Measurements from ENCODE around the gene SOBP. TPM values are rescaled to one million over a fixed set of nuclear protein-coding genes. Genes with fewer than 3 reads are reported as not detected.
"Not testable (repeated sequence)": the region's sequence is repeated elsewhere in the genome, so short reads cannot be mapped to it uniquely, and the experiment has no call there.

The SOBP gene
- total and polyA plus RNA-seq, 2 donors (not counting 1 experiment from before 2014, with no cell fraction given), result 0.82 to 1.5 TPM

- H3K4me1 ChIP-seq (ENCODE audit: control insufficient read depth in 2 of 2, insufficient read depth in 2 of 2, low read length in 2 of 2); DNase-seq; H3K4me1 Mint-ChIP-seq; H3K27me3 ChIP-seq (replicated peaks in 1 of 4; ENCODE audit: control extremely low read depth in 1 of 4, control insufficient read depth in 3 of 4, insufficient read depth in 4 of 4, low read length in 3 of 4); H3K27me3 Mint-ChIP-seq; H3K9me3 Mint-ChIP-seq (ENCODE audit: insufficient read depth); H3K27ac Mint-ChIP-seq; CTCF ChIA-PET; H3K27ac ChIP-seq (ENCODE audit: low read length in 2 of 2); intact Hi-C loops (cut with micrococcal nuclease); ATAC-seq (ENCODE audit: low read depth); H3K79me2 ChIP-seq (ENCODE audit: control insufficient read depth, insufficient read depth, low read length); H4K20me1 ChIP-seq (ENCODE audit: control insufficient read depth, insufficient read depth, low read length, poor library complexity, severe bottlenecking); H3K4me3 ChIP-seq (ENCODE audit: control extremely low read depth in 1 of 5, extremely low read depth in 1 of 5, insufficient read depth in 1 of 5, low read depth in 2 of 5, low read length in 4 of 5); POLR2A ChIA-PET; H2AFZ ChIP-seq (ENCODE audit: insufficient read depth, low read depth, low read length, poor library complexity, severe bottlenecking); H3K9me3 ChIP-seq (ENCODE audit: control extremely low read depth in 1 of 3, control insufficient read depth in 2 of 3, insufficient read depth in 1 of 3, low read length in 2 of 3); H3K4me2 ChIP-seq (replicated peaks; ENCODE audit: low read depth, low read length, poor library complexity, severe bottlenecking); H3K36me3 ChIP-seq (replicated peaks in 1 of 2; ENCODE audit: control extremely low read depth in 1 of 2, control insufficient read depth in 1 of 2, extremely low read depth in 1 of 2, insufficient read depth in 2 of 2, low read length in 1 of 2); H3K9ac ChIP-seq (ENCODE audit: low read length); H3K4me3 Mint-ChIP-seq: not testable (repeated sequence)
- 0% methylated on average over 1 of the region's 2 CpGs for WGBS (ENCODE audit: insufficient coverage)
Observed at GRCh38 chr6:107520706-107521105, 30.8 kb downstream of the SOBP start.

GRCh38 chr6:107523054-107523791 is 33.3 kb downstream of the SOBP start:
- H3K27ac Mint-ChIP-seq, result no peak overlapping the region

More at GRCh38 chr6:107523054-107523791, 33.3 kb downstream of the SOBP start:
- intact Hi-C loops (cut with micrococcal nuclease), result no loop called here
- no peaks in the 10 kb centered on the region for H3K27me3 ChIP-seq (replicated peaks in 1 of 4; ENCODE audit: control extremely low read depth in 1 of 4, control insufficient read depth in 3 of 4, insufficient read depth in 4 of 4, low read length in 3 of 4)
- H3K9ac ChIP-seq (ENCODE audit: low read length), result no peak overlapping the region
- no peak overlapping the region for H2AFZ ChIP-seq (ENCODE audit: insufficient read depth, low read depth, low read length, poor library complexity, severe bottlenecking)
- no peak overlapping the region for H3K4me3 ChIP-seq (ENCODE audit: control extremely low read depth in 1 of 5, extremely low read depth in 1 of 5, insufficient read depth in 1 of 5, low read depth in 2 of 5, low read length in 4 of 5)
- no peak overlapping the region for H3K27ac ChIP-seq (ENCODE audit: low read length in 2 of 2)
- no peaks in the 10 kb centered on the region for H4K20me1 ChIP-seq (ENCODE audit: control insufficient read depth, insufficient read depth, low read length, poor library complexity, severe bottlenecking)
- 58% methylated on average over 2 of the region's 5 CpGs for WGBS (ENCODE audit: insufficient coverage)
- H3K79me2 ChIP-seq (ENCODE audit: control insufficient read depth, insufficient read depth, low read length), result no peaks in the 10 kb centered on the region
- CTCF ChIA-PET, result no interaction called here
- ATAC-seq (ENCODE audit: low read depth), result no peak
- Mint-ChIP-seq H3K27me3 (peaks cover 3% of the 10 kb centered on the region), H3K4me1 (no peaks in the 10 kb centered on the region), H3K4me3 (no peak overlapping the region), H3K9me3 (ENCODE audit: insufficient read depth) (no peaks in the 10 kb centered on the region)
- no peaks in the 10 kb centered on the region for H3K4me1 ChIP-seq (ENCODE audit: control insufficient read depth in 2 of 2, insufficient read depth in 2 of 2, low read length in 2 of 2)
- H3K9me3 ChIP-seq (ENCODE audit: control extremely low read depth in 1 of 3, control insufficient read depth in 2 of 3, insufficient read depth in 1 of 3, low read length in 2 of 3), result no peaks in the 10 kb centered on the region
- no peak for DNase-seq
- no peak overlapping the region for H3K4me2 ChIP-seq (replicated peaks; ENCODE audit: low read depth, low read length, poor library complexity, severe bottlenecking)
- no peaks in the 10 kb centered on the region for H3K36me3 ChIP-seq (replicated peaks in 1 of 2; ENCODE audit: control extremely low read depth in 1 of 2, control insufficient read depth in 1 of 2, extremely low read depth in 1 of 2, insufficient read depth in 2 of 2, low read length in 1 of 2)
- POLR2A ChIA-PET, result no interaction called here
- TF ChIP-seq EZH2 (IDR thresholded peaks at IDR 0.05; ENCODE audit: borderline replicate concordance, insufficient read depth, low read depth, low read length, poor library complexity, severe bottlenecking) (no peak), CTCF (IDR thresholded peaks at IDR 0.05) (no peak)
